ENCODE results near the gene C16orf90.

C16orf90 gene

DNA sequence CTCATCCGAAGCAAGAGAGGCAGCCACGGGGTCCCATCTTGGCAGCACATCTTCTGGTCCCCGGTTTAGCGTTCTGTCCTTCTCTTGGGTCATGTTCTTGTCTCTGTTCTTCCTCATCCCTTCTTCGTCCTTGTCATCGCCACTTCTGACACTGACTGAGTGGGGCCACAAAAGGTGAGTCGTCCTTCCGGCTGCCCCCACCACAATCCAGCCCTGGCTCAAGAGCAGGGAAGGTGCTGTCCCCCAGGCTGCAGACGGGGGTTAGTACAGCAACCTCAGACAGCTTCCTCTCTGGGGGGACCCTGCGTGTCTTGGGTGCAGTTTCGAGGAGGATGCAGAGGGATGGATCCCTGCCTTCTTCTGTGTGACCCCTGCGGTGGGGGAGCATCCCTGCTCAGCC is 30.0 kb downstream of the C16orf90 start:
- CTCF ChIA-PET: no interaction called here

DNA sequence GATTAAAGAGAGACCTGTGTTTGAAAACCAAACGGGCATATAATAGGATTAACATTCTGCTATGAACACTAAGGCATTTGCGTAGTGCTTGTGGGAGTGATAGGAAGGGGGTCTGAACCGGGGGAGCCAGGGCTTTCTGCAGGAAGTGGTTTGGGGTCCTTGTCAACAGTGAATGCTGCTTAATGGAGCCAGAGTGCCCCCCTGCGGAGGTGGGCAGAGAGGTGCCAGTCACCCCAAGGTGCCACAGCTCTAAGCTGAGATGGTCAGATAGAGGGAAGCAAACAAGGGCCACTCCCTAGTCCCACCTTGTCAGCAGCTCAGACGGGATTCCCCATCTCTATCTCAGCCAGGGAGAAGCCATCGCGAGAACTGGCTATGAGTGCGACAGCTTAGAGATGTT is 34.1 kb downstream of the C16orf90 start:
- TF ChIP-seq GFI1B (tag by site-specific recombination; IDR thresholded peaks at IDR 0.05) (no peak), KLF1 (tag by site-specific recombination; IDR thresholded peaks at IDR 0.05) (no peak), SALL2 (tag by site-specific recombination; IDR thresholded peaks at IDR 0.05; ENCODE audit: borderline replicate concordance) (no peak)
- ChIA-PET CTCF (interaction anchor here (0.6 kb wide), 1 partner anchor 302 kb away, joined by 4 read pairs; no protein-coding TSS in a partner anchor), POLR2A (no interaction called here)
- Histone ChIP-seq H3K4me3 (ENCODE audit: low read depth, low read length) (no peak overlapping the region), H3K4me1 (ENCODE audit: control insufficient read depth, insufficient read depth, low read length) (peaks cover 10% of the 10 kb centered on the region), H3K27ac (ENCODE audit: extremely low read depth, low read depth, low read length) (no peak overlapping the region), H3K9me3 (ENCODE audit: control insufficient read depth, insufficient read depth, low read depth, low read length) (no peaks in the 10 kb centered on the region), H3K36me3 (ENCODE audit: control insufficient read depth in 2 of 2, insufficient read depth in 1 of 2, low read length in 2 of 2) (peaks cover 0 to 14% of the 10 kb centered on the region in 2 experiments; a peak in 2 of 3 replicates)

More for the DNA sequence above, 30.0 kb downstream of the C16orf90 start:
- H3K27ac ChIP-seq (ENCODE audit: extremely low read depth, low read depth, low read length): no peak overlapping the region
- no peak overlapping the region for H3K4me3 ChIP-seq (ENCODE audit: low read depth, low read length)
- H3K9me3 ChIP-seq (ENCODE audit: control insufficient read depth, insufficient read depth, low read depth, low read length): no peaks in the 10 kb centered on the region
- H3K36me3 ChIP-seq (ENCODE audit: control insufficient read depth in 2 of 2, insufficient read depth in 1 of 2, low read length in 2 of 2): peaks cover 0 to 23% of the 10 kb centered on the region in 2 experiments; a peak in 2 of 3 replicates
- H3K4me1 ChIP-seq (ENCODE audit: control insufficient read depth, insufficient read depth, low read length): no peaks in the 10 kb centered on the region
- no peak for TF ChIP-seq ZNF24 (tag by site-specific recombination; IDR thresholded peaks at IDR 0.05)
- TF ChIP-seq ZNF473 (tag by site-specific recombination; IDR thresholded peaks at IDR 0.05): no peak
- TF ChIP-seq ZNF16 (tag by site-specific recombination; IDR thresholded peaks at IDR 0.05; ENCODE audit: low read depth): no peak
- TF ChIP-seq ZBTB26 (tag by site-specific recombination; optimal IDR thresholded peaks at IDR 0.05): no peak
- no peak for TF ChIP-seq TRIM28 (IDR thresholded peaks at IDR 0.05; ENCODE audit: borderline replicate concordance, low read length)
- no peak for TF ChIP-seq HOXC10 (CRISPR knock-in tag; IDR thresholded peaks at IDR 0.05)
- no peak for TF ChIP-seq ZNF433 (tag by site-specific recombination; IDR thresholded peaks at IDR 0.05; ENCODE audit: low read depth)
- TF ChIP-seq ZNF274 (IDR thresholded peaks at IDR 0.05; ENCODE audit: low read length): no peak
- no peak for TF ChIP-seq ZNF274 (tag by site-specific recombination; IDR thresholded peaks at IDR 0.05; ENCODE audit: borderline replicate concordance)
- no peak for TF ChIP-seq ZNF324 (tag by site-specific recombination; IDR thresholded peaks at IDR 0.05)
- no peak for TF ChIP-seq ZNF391 (tag by site-specific recombination; IDR thresholded peaks at IDR 0.05; ENCODE audit: borderline replicate concordance, low read depth)
- TF ChIP-seq ZNF350 (tag by site-specific recombination; IDR thresholded peaks at IDR 0.05): no peak
- TF ChIP-seq IKZF3 (tag by site-specific recombination; IDR thresholded peaks at IDR 0.05): no peak
- POLR2A ChIA-PET: no interaction called here

DNA sequence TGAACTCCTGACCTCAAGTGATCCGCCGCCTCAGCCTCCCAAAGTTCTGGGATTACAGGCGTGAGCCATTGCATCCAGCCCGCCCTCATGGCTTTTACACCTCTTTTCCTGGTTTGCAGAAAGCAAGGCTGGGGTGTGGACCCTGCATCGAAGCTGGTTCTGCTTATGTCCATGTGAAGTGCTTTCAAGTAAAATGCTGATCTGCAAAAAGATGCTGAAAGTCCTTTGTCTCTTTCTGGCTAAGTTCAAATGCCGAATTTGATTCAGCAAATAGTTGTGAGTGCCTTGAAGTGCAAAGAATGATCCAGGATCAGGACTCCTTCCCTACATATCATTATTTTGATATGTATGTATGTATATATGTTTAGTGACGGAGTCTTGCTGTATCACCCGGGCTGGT is 34.7 kb downstream of the C16orf90 start:
- ChIA-PET POLR2A (no interaction called here), CTCF (no interaction called here)
- Histone ChIP-seq H3K9me3 (ENCODE audit: control insufficient read depth, insufficient read depth, low read depth, low read length) (no peaks in the 10 kb centered on the region), H3K36me3 (ENCODE audit: control insufficient read depth in 2 of 2, insufficient read depth in 1 of 2, low read length in 2 of 2) (peaks cover 0 to 8% of the 10 kb centered on the region in 2 experiments; a peak in 2 of 3 replicates), H3K27ac (ENCODE audit: extremely low read depth, low read depth, low read length) (no peak overlapping the region), H3K4me3 (ENCODE audit: low read depth, low read length) (no peak overlapping the region), H3K4me1 (ENCODE audit: control insufficient read depth, insufficient read depth, low read length) (peaks cover 10% of the 10 kb centered on the region)
- TF ChIP-seq, protein P1, sequence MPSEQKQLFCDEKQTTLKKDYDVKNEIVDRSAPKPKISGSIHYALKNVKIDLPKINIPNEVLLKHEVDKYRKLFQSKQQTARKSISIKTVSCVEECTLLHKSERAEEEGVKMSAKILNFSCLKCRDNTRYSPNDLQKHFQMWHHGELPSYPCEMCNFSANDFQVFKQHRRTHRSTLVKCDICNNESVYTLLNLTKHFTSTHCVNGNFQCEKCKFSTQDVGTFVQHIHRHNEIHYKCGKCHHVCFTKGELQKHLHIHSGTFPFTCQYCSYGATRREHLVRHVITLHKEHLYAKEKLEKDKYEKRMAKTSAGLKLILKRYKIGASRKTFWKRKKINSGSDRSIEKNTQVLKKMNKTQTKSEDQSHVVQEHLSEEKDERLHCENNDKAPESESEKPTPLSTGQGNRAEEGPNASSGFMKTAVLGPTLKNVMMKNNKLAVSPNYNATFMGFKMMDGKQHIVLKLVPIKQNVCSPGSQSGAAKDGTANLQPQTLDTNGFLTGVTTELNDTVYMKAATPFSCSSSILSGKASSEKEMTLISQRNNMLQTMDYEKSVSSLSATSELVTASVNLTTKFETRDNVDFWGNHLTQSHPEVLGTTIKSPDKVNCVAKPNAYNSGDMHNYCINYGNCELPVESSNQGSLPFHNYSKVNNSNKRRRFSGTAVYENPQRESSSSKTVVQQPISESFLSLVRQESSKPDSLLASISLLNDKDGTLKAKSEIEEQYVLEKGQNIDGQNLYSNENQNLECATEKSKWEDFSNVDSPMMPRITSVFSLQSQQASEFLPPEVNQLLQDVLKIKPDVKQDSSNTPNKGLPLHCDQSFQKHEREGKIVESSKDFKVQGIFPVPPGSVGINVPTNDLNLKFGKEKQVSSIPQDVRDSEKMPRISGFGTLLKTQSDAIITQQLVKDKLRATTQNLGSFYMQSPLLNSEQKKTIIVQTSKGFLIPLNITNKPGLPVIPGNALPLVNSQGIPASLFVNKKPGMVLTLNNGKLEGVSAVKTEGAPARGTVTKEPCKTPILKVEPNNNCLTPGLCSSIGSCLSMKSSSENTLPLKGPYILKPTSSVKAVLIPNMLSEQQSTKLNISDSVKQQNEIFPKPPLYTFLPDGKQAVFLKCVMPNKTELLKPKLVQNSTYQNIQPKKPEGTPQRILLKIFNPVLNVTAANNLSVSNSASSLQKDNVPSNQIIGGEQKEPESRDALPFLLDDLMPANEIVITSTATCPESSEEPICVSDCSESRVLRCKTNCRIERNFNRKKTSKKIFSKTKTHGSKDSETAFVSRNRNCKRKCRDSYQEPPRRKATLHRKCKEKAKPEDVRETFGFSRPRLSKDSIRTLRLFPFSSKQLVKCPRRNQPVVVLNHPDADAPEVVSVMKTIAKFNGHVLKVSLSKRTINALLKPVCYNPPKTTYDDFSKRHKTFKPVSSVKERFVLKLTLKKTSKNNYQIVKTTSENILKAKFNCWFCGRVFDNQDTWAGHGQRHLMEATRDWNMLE (tag by site-specific recombination; conservative IDR thresholded peaks at IDR 0.05; ENCODE audit: low read depth): no peak
- TF ChIP-seq, protein P2, sequence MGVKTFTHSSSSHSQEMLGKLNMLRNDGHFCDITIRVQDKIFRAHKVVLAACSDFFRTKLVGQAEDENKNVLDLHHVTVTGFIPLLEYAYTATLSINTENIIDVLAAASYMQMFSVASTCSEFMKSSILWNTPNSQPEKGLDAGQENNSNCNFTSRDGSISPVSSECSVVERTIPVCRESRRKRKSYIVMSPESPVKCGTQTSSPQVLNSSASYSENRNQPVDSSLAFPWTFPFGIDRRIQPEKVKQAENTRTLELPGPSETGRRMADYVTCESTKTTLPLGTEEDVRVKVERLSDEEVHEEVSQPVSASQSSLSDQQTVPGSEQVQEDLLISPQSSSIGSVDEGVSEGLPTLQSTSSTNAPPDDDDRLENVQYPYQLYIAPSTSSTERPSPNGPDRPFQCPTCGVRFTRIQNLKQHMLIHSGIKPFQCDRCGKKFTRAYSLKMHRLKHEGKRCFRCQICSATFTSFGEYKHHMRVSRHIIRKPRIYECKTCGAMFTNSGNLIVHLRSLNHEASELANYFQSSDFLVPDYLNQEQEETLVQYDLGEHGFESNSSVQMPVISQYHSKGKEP (tag by site-specific recombination; IDR thresholded peaks at IDR 0.05): no peak
- TF ChIP-seq ZNF571 (tag by site-specific recombination; IDR thresholded peaks at IDR 0.05): no peak

Measured in HEK293 (cell line).